HuH-7 (cell line): Measurements from ENCODE around the gene KCNQ1.

Source experiments
- DNase-seq: peaks from one replicate; pipeline ENCODE4 v3.0.0; 2011; ENCODE audit warnings: low spot score

The KCNQ1 gene

GRCh38 chr11:2443881-2444820 lies 657 bp upstream of the KCNQ1 start, which contains the start of gene TRPM5:
TRPM5 (minus strand) TSS chr11:2444514; CDS start chr11:2423036, 21,478 bp downstream.
- DNase-seq: no peak

DNA sequence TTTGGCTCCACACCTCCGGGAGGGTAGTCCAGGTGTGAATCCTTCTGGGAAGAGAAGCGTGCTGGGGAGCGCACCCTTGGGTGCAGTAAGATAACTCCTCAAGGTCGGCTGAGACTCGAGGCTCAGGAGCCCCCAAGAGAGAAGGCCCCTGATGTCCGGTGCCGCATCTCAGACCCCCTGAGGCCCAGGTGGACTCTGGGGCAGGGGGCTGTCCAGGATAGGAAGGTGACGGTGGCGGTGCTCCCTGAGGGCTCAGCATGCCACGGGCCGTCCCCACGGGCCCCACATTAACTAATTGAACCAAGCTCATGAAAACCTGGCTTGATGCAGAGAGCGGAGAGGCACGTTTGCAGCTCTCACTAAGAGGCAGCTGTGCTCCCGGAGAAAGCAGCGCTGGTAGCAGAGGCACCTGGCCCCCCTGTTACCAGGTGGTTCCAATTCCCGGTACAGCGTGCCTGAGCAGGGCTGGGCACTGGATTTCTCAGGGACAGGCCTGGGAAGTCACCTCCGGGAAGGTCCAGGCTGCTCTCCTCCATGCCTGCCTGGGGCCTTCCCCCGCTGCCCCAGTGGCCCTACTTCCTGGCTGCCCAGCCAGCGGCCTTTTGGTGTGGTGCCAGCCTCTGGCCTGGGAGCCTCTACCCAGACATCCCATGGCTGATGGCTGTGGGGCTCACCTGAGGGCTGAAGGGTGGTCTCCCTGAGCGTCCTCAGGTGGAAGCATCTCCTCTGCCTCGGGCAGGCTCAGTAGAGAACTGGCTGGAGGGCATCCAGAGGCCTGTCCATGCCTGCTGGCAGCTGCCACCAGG lies 1.1 kb downstream of the KCNQ1 start:
- DNase-seq: no peak

- no peak for DNase-seq
These were observed 1.9 kb downstream of the KCNQ1 start for GRCh38 chr11:2446590-2447252.

DNA sequence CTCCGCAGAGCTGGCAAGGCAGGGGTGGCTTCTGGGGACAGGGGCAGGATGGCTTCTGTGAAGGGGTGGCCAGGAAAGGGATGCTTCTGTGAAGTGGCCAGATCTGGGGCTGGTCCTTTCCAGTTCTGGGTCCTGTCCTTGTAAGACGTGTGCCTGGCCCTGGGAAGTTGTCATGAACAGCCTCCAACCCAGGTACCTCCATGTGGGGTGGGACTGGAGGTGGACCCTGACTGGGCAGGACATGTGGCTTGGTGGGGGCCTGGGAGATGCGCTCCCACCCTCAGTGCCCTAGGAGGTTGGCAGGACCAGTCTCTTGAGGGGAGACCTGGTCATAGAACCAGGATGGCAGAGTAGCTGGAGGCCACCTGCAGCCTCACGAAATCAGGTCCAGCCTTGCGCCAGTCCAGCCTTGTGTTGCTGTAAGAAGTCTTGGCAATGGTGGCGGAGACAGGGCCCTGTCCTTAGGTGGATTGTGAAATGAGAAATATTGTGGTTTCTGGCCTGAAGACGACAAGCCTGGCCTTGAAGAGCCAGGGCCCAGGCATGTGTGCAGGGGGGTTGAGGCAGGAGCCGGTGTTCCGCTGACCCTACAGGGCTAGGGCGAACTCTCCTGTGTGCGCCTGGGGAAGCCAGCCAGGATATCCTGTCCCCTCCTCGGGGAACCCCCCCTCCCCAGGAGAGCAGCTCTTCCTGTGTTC lies 2.6 kb downstream of the KCNQ1 start:
- DNase-seq: no peak

DNA sequence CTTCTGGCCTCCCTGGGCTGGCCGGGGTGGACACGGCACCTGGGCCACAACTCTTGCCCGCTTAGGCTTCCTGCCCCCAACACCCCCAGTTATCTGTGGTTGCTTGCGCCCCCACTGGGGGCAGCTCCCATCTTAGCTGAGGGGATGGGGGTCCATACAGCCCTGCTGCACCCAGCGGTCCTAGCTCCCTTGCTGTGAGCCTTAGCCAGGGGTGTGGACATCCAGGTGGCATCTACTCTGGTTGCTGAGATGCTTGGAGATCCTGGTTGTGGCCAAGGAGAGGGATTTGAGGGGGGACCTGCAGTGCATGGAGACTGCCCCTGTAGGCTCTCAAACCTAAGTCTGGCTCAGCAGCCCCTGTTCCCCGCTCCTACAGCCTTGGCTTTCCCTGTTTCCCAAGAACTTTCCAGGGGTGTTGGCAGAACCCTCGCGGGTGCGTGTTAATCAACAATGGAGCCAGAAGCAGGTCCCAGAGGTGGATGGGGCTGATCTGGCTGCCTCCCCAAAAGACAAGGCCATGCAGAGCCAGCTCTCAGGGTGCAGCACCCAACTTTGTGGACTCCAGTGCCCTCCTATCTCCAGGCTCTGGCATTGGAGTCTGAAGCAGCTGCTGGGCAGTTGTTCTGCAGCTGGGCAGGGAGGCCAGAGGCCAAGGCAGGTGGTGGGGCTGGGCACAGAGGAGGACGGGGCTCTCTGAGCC lies 3.3 kb downstream of the KCNQ1 start:
- no peak for DNase-seq

DNA sequence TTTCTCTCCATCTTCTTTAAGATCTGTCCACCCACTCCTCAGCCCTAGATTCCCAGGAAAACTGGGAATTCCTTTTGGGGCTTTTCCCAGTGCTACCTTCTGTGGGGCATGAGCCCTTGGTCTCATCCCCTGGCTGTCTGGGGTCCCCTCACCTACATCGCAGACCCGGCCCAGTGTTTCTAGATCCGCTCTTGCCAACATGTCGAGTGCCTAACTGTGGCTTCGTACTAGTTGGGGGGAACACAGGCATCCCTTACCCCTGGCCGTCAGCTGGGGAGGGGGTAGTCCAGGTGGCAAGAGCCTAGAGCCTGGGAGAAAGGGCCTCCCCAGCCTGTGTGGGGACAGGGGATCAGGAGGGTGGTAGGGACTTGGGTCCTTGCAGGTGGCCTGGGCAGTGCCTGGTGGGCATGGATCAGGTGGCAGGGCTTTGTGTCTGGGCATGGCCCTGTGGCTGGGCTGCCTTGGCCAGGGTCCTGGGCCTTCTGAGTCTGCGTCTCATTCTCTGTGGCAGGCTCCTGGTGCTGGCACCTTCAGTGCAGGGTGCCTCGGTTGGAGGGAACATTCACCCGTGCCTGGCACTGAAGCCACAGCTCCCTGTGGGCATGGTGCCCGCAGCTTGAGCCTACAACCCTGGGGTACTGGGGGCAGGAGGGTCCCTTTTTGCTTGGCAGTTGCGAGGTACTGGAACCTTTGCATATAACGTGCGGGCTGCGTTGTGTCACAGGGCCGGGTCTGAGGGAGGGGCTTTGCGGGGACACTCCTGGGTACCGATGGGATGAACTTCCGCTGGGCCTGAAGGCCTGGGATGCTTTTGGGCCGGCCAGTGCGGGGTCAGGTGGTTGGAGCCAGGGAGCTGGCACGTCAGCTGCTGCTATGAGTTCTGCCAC lies 4.1 kb downstream of the KCNQ1 start:
- no peak for DNase-seq

DNA sequence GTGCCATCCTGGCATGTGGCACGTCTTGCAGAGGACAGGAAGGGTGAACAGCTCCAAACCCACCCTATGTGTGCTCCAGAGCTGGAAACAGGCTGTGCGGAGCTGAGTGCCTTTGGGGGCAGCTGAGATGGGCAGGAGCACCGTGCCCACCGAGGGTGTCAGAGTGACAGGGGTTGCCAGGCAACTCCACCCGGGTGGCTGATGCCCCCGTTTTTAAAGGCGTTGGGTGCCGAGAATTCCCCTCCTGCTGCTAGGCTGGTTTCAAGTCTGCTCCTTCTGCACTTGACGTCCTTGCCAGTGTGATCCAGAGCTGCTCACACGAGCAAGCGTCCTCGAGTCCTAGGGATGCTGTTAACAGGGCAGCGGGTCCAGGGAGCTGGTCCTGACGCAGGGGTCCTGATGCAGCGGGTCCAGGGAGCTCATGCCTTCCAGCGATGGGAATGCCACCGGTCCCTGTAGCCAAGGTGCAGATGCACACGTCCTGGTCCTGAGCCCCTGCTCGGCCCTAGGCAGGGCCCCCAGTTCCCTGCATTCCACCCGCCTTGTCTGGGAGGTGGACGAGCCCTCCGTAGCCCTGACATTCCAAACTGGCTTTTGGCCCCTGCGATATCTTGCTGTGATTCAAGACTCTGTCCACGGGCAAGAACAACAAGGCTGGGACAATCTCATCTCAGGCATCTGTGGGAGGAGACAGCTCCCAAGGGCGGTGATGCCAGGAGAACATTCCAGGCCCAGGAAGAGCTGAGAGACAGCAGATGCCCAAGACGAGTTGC lies 4.9 kb downstream of the KCNQ1 start:
- no peak for DNase-seq

- DNase-seq: no peak
These were observed 5.7 kb downstream of the KCNQ1 start for GRCh38 chr11:2450321-2451041.

DNA sequence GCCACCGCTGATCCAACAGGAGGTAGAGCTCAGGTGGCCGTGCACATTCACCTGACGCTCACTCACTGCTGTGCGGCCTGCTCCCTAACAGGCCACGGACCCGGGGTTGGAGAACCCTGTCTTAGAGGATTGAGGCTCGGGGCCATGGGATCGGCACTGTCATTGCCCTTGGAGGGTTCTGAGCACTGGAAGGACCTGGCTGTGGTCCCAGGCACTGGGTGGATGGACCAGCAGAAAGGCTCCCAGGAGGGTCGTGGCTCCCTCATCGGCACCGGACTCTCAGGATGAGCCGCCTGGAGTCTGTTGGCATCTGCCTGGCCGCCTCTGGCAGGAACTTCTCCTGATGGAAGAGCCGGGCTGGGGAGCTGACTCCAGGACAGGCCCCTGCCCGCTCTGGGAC lies 6.5 kb downstream of the KCNQ1 start:
- DNase-seq: no peak

- no peak for DNase-seq
These were observed 7.1 kb downstream of the KCNQ1 start for GRCh38 chr11:2451916-2452315.

GRCh38 chr11:2452321-2453012 lies 7.7 kb downstream of the KCNQ1 start:
- no peak for DNase-seq

- DNase-seq: no peak
These were observed 8.6 kb downstream of the KCNQ1 start for GRCh38 chr11:2453436-2453835.

DNA sequence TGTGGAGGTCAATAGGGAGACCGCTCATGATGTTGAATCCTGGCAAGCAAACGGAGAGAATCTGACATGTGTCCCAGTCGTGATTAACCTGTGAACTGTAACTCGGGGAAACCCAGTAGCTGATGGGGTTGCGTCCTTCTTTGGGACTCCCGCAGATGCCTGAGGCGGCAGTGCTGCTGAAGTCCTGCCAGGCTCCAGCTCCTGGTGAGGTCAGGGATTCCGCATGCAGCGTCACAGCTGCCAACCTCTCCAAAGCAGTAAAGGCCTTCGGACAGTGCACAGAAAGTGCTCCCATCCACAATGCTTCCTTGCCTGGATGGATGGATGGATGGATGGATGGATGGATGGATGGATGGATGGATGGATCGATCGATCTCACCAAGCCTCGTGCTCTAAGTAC lies 13.5 kb downstream of the KCNQ1 start:
- DNase-seq: no peak

DNA sequence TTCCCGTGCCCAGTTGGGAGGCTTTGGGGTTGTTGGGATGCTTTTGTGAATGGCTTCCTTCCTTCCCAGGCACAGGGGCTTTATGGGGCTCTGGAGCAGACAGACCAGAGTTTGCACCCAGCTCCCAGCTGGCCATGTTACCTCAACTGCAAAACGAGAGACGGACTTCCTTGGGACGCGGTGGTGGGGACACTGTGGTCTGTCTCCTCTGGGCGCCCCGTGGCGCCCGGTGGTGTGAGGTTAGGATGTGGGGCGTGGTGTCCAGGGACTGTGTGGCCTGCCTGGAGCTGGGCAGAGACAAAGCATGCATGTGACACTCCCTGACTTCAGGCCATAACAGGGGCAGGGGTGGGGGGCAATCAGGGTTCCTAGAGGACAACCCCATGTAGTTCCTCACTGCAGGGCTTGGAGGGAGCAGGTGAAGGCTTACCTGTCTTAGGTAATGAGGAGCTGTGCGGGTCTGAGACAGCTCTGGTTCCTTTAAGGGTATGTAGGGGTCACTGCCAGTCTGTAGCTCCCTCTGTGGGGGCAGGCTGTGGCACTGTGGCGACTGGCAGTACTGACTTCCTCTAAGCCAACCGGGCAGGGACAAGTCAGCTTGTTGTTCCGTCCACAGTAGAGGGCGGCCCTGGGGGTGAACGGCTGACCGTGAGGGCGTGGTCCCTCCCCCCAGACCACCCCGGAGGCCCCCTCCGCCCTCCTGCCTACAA lies 14.4 kb downstream of the KCNQ1 start:
- DNase-seq: no peak

DNA sequence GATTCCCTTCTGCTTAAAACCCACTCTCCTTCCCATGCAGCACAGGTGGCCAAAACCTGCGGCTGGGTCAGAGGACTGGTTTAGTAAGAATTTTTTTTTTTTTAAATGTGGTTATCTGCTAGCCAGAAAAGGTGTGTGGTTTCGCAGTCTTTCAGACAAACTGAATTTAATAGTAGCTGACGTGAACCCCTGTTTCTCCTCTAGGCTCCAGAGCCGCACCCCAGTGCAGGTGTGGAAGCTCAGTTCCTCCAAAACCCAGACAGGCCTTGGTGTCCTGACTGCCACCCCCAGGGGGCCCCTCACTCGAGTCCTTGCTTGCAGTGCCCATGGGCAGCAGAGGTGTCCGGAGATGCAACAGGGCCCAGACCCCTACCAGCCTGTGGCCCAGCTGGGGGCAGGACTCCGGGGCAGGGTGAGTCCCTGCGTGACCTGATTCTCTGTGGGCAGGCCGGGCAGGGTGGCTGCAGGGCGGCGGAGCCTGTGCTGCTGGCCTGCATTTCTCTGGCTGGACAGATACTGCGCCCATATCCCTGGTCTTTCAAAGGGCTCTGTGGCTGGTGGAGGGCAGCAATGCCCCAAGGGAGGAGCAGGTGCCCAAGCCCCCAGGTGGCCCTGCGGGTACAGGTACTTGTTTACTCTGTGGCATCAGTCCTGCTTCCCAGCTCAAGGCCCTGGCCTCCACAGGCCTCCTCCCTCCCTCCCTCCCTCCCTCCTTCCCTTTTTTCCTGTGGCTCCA lies 15.2 kb downstream of the KCNQ1 start:
- DNase-seq: no peak

DNA sequence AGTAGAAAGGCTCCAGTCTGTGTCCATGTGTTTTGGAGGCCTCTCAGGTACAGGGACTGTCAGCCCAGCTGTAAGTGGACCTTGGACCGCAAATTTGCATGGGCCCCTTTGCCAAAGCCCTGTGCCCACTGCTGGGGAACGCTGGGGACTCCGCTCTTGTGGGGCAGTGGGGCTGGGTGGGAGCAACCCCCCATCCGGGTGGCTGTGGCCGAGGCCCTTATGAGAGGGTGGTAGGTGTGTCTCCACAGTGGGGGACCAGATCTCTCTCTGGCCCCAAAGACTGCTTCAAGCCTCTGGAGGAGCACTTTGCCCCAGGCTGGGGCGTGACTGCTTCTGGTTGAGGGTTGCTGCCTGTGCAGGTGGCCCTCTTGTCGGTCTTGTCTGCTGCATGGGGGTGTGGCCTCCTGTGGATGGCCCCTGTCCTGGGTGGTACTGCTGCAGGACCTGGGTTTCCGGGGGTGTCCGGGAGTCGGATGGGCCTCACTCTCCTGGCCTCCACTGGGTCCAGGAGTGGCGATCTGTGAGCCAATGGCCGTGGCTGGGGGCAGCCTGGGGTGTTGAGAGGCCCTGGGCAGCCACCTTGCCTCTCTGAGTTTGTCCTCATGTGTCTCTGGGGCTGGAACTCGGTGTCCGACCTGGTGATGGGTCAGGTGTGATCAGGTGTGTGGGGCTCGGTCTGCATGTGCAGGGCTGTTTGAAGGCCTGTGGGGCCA lies 15.9 kb downstream of the KCNQ1 start:
- no peak for DNase-seq
